Natural killer cell treated with Interleukin-12 subunit alpha and Interleukin-12 subunit beta and Interleukin-15 and Interleukin-18, amount 100 ng/mL, for 72 hours (primary cell): Measurements from ENCODE around the gene DLG2. TPM values are rescaled to one million over a fixed set of nuclear protein-coding genes. Genes with fewer than 3 reads are reported as not detected.

Experiments
- ATAC-seq, 2 donors: fragments of 150-1000 bp; cut with Tn5 transposase in 1 of 2; sonication (Bioruptor Pico), chemical (Tn5 transposase) in 1 of 2; 2 replicates each; pipeline ENCODE4 v1.10.0; 2021
- DNase-seq: peaks from one replicate; pipeline ENCODE4 v3.0.0; 2022; ENCODE audit warnings: low spot score
- H3K27ac Mint-ChIP-seq, 2 donors: 1 replicate in 1 of 2; 2 replicates in 1 of 2; pipeline ENCODE4 v1.8.0; 2022; ENCODE audit warnings: mixed read lengths in 2 of 2, mild to moderate bottlenecking in 1 of 2, moderate library complexity in 1 of 2
- H3K27me3 Mint-ChIP-seq, 2 donors: 1 replicate in 1 of 2; 2 replicates in 1 of 2; pipeline ENCODE4 v1.8.0; 2022; ENCODE audit warnings: mixed read lengths in 2 of 2
- H3K36me3 Mint-ChIP-seq: one replicate; pipeline ENCODE4 v1.8.0; 2022; ENCODE audit warnings: mixed read lengths
- H3K4me1 Mint-ChIP-seq, 2 donors: 1 replicate in 1 of 2; 2 replicates in 1 of 2; pipeline ENCODE4 v1.8.0; 2022; ENCODE audit warnings: low read depth in 2 of 2, mixed read lengths in 2 of 2, mild to moderate bottlenecking in 1 of 2
- H3K4me3 Mint-ChIP-seq: one replicate; pipeline ENCODE4 v1.8.0; 2022; ENCODE audit warnings: mixed read lengths
- H3K9me3 Mint-ChIP-seq: 2 replicates; pipeline ENCODE4 v1.8.0; 2022; ENCODE audit warnings: mixed read lengths
- total RNA-seq, 2 donors: library from RNA; stranded (reverse); gene quantifications; one replicate each; pipeline ENCODE4 v1.2.3, GENCODE V29; 2022

Gene DLG2
- total RNA-seq, 2 donors from 2014 or later = 1.1 to 1.7 TPM

DNA sequence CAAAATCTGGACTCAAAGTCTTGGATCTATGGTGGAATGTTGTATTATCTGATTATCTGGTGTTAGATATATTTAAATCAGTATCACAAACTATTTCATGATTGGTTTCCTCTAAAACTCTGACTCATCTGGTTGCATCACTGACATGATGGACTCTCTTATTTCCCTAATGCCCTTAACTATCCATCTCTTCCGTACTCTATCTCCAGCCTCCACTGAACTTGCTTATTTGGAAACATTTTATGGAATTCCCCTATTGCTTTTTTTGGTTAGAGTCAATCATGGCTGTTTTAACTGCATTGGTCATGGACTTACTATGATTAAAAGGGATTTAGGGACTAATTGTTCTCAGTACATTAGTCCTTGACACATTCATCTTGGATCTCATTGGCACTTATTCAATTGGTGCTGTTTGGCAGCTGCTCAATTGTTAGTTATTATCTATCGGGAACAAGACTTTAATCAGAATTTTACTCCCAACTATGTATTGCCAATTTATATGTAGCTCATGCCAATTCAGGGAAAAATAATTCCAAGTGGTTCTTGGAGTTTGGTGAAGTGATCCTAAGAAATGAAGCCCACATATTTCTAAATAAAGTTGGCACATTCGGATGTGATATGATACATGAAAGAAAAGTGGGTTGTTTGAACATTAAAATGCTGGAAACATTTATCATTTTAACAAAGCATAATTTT is 1399.0 kb downstream of the DLG2 start:
- Mint-ChIP-seq H3K4me3 (no peak overlapping the region), H3K36me3 (no peaks in the 10 kb centered on the region), H3K27ac (no peak overlapping the region), H3K27me3 (no peaks in the 10 kb centered on the region), H3K4me1 (no peaks in the 10 kb centered on the region), H3K9me3 (peaks cover 18% of the 10 kb centered on the region)
- DNase-seq (no peak), ATAC-seq (no peak)

DNA sequence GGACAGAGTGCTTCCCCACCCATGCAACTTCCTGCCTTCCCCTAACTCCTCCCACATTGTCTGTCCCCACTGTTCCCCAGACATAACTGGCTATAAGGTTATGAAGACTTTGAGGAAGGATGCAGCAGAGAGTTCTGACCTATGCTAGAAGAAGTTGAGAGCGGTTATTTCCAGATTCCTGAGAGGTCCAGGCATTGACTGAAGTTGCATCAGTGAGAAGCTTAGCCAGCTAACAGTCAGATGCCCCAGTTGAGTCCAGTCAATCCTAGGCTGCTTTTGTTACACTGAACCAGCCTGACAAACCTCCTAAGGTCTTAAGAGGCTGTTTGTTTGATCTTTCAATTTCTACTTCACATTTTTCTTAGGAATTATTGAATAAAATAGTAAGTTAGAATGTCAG is 1403.1 kb downstream of the DLG2 start:
- Mint-ChIP-seq H3K27me3 (no peaks in the 10 kb centered on the region), H3K36me3 (no peaks in the 10 kb centered on the region), H3K4me3 (no peak overlapping the region), H3K4me1 (no peaks in the 10 kb centered on the region), H3K27ac (no peak overlapping the region), H3K9me3 (peaks cover 16% of the 10 kb centered on the region)
- no peak for DNase-seq
- ATAC-seq = no peak

DNA sequence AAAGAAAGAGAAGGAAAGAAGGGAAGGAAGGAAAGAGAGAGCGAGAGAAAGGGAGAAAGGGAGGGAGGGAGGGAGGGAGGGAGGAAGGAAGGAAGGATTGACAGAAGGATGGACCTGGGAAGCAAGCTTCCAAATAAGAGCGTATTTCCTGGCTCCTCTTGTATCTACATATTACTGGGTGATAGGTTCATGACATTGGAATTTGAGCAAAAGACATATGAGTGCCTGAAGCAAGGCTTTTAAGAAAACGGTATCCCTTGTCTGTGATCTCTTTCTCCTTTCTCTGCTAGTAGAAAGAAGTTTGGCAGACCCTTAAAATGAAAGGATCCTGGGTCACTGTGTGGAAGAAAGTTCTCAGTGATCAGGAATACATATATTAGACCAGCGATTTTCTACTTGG is 1408.8 kb downstream of the DLG2 start:
- Mint-ChIP-seq H3K36me3 (no peaks in the 10 kb centered on the region), H3K9me3 (peaks cover 23% of the 10 kb centered on the region), H3K4me3 (no peak overlapping the region), H3K4me1 (no peaks in the 10 kb centered on the region), H3K27ac (no peak overlapping the region), H3K27me3 (no peaks in the 10 kb centered on the region)
- ATAC-seq = no peak
- no peak for DNase-seq

DNA sequence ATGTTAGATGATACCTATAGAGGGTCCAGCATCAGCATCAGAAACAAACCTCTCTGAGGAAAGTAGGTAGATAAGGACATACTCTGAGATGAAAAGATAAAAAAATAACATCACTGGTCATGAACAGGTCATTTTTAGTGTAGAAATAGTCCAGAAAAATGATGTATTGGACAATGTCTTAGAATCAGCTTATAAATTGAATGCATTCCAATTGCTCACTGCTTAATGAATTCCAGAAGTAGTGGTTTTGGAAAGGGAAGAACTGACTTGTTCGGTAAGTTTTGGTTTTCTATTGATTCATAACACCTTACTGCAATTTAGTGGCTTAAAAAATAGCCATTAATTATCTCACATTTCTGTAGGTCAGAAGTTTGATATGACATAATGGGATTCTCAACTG is 1411.5 kb downstream of the DLG2 start:
- no peaks in the 10 kb centered on the region for H3K27me3 Mint-ChIP-seq
- H3K4me1 Mint-ChIP-seq = no peaks in the 10 kb centered on the region
- H3K4me3 Mint-ChIP-seq = no peak overlapping the region
- H3K27ac Mint-ChIP-seq = no peak overlapping the region
- peaks cover 27% of the 10 kb centered on the region for H3K9me3 Mint-ChIP-seq
- H3K36me3 Mint-ChIP-seq = no peaks in the 10 kb centered on the region
- DNase-seq (no peak), ATAC-seq (no peak)

DNA sequence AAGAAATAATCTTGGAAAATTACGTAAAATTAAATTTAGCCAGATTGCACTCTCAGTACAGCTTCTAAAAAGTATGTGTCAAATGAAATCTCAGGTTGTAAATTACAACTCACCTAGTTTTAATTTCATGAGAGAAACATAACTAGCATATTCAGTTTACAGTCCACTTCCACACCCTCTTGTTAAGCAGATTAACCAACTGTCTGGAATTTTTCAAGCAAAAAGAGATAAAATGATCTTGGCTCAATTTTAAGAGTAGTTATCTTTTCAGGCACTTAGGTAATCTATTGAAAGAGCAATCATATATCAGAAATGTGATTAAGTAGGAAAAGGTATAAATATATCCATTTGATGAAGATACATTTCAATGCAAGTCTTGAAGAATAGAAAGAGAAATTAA is 1412.6 kb downstream of the DLG2 start:
- DNase-seq (no peak), ATAC-seq (no peak)
- Mint-ChIP-seq H3K27me3 (no peaks in the 10 kb centered on the region), H3K4me1 (no peaks in the 10 kb centered on the region), H3K27ac (no peak overlapping the region), H3K4me3 (no peak overlapping the region), H3K9me3 (peaks cover 20% of the 10 kb centered on the region), H3K36me3 (no peaks in the 10 kb centered on the region)

DNA sequence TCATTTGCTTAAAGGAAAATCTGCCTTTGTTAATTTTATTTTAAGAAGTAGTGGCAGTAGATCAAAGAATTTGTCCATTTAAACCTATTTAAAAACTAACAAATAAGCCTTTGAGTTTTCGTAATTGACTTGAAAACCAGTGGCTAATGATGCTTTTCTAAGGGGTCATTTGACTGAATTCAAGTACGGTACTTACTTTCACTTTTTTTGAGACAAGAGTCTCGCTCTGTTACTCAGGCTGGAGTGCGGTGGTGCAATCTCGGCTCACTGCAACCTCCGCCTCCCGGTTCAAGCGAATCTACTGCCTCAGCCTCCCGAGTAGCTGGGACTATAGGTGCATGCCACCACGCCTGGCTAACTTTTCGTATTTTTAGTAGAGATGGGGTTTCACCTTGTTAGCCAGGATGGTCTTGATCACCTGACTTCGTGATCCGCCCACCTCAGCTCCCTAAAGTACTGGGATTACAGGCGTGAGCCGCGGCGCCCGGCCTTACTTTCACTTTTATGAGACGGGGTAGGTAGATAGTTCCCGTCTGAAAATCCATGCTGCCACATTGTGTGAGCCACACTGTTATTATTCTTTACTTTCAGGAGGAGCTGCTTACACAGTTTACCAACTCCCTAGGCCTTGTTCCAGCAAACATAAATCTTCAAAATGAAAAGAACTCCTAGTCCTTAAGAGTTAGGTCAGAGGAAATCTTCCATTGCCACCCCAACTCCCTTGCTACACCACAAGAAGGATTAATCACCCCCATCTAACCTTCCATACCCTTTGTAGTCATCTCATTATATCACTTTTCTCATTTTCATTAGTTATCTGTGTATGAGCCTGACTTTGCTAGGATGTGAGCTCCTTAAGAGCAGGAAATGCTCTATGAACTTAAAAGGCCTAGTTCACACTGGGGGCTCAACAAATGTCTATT is 1414.4 kb downstream of the DLG2 start:
- Mint-ChIP-seq H3K27me3 (no peaks in the 10 kb centered on the region), H3K27ac (no peak overlapping the region), H3K4me3 (no peak overlapping the region), H3K4me1 (no peaks in the 10 kb centered on the region), H3K36me3 (no peaks in the 10 kb centered on the region), H3K9me3 (peaks cover 17% of the 10 kb centered on the region)
- ATAC-seq (no peak), DNase-seq (no peak)

DNA sequence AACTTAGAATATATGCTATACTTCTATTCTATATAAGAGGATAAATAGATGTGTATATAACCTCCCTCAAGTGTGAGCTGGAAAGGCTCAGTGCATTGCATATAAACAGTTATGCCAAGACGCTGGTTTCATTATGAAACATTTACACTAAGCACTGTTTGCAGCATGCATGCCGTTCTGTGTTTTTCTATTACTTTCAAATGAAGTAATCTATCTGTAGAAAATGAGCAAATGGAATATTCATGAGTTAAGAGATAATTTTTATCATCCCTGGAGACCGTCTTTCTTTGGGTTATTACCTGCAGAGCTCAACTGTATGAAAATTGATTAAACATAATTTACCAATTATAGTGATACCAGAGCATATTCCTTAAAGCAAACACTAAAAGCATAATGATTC is 1415.2 kb downstream of the DLG2 start:
- DNase-seq (no peak), ATAC-seq (no peak)
- no peaks in the 10 kb centered on the region for H3K36me3 Mint-ChIP-seq
- no peaks in the 10 kb centered on the region for H3K4me1 Mint-ChIP-seq
- H3K27ac Mint-ChIP-seq = no peak overlapping the region
- H3K4me3 Mint-ChIP-seq = no peak overlapping the region
- H3K9me3 Mint-ChIP-seq = peaks cover 12% of the 10 kb centered on the region
- no peaks in the 10 kb centered on the region for H3K27me3 Mint-ChIP-seq

DNA sequence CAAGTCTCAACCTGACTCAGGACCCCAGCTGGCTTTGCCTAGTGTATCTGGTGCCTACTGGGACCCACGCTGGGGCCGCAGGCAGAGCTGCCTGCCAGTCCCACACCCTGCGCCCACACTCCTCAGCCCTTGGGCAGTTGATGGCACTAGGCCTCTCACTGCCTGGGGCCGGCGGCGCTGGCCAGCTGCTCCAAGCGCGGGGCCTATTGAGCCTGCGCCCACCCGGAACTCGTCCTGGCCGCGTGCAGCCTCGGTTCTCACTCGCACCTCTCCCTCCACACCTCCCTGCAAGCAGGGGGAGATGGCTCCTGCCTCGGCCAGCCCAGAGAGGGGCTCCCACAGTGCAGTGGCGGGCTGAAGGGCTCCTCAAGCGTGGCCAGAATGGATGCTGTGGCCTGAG is 1432.4 kb downstream of the DLG2 start:
- no peak overlapping the region for H3K27ac Mint-ChIP-seq
- peaks cover 5% of the 10 kb centered on the region for H3K36me3 Mint-ChIP-seq
- H3K4me1 Mint-ChIP-seq = no peaks in the 10 kb centered on the region
- H3K9me3 Mint-ChIP-seq = peaks cover 20% of the 10 kb centered on the region
- no peaks in the 10 kb centered on the region for H3K27me3 Mint-ChIP-seq
- no peak overlapping the region for H3K4me3 Mint-ChIP-seq
- ATAC-seq (no peak), DNase-seq (no peak)

DNA sequence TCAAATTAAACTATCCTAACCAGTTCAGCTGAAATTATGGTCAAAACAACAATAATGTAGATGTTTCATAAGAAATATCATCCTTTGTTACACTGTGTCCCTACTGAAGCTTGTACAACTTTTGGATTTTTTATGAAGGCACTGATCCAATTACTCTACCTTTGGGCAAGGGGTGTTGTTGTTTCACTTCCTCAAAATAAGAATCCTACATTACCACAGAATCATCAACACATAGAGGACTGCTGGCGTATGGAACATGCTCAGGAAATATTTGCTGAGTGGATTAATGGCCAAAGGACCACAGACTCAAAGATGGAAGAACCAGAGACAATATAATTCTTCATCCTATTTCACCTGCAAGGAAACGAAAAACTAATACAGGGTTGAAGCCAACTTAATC is 1433.4 kb downstream of the DLG2 start:
- Mint-ChIP-seq H3K27ac (no peak overlapping the region), H3K36me3 (peaks cover 5% of the 10 kb centered on the region), H3K4me1 (no peaks in the 10 kb centered on the region), H3K27me3 (no peaks in the 10 kb centered on the region), H3K9me3 (peaks cover 24% of the 10 kb centered on the region), H3K4me3 (no peak overlapping the region)
- DNase-seq (no peak), ATAC-seq (no peak)

DNA sequence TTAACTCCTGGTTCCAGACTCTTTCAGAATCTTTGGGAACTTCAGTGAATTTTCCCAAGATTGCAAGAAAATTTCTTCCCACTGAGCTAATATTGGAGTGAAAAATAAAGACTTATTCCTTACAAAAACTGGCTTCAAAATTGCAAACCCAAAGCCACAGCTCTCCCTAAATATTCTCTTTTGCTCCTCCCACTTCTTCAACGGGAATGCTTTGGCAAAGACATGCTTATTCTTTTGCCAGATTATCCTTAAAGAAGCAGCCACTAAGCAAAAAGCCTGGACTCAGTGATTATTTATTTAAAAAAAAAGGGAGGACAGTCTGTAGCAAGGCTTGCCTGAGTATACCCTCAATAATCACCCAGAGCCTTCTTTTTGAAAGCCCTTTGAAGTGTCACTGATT is 1438.6 kb downstream of the DLG2 start:
- no peaks in the 10 kb centered on the region for H3K36me3 Mint-ChIP-seq
- no peak overlapping the region for H3K27ac Mint-ChIP-seq
- DNase-seq (no peak), ATAC-seq (no peak)
- H3K27me3 Mint-ChIP-seq = no peaks in the 10 kb centered on the region
- H3K4me1 Mint-ChIP-seq = no peaks in the 10 kb centered on the region
- H3K9me3 Mint-ChIP-seq = peaks cover 16% of the 10 kb centered on the region
- H3K4me3 Mint-ChIP-seq = no peak overlapping the region

DNA sequence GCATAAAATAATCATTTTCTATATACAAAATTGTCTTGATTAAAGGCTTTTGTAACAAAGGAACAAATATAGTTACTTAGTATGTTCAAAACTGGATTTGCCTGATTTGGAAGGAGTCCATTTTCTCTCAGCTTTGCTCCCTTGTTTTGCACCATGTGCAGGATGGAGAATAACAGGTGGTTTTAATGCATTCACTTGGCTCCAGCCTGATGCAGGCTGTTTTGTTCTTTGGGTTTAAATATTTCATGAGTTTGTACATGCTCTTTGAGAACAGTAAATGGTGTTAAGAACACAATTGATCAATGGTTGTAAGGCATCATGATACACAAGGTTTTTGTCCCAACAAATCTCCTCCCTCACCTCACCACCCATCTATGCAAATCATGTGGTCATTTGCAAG is 1454.1 kb downstream of the DLG2 start:
- no peak overlapping the region for H3K4me3 Mint-ChIP-seq

DNA sequence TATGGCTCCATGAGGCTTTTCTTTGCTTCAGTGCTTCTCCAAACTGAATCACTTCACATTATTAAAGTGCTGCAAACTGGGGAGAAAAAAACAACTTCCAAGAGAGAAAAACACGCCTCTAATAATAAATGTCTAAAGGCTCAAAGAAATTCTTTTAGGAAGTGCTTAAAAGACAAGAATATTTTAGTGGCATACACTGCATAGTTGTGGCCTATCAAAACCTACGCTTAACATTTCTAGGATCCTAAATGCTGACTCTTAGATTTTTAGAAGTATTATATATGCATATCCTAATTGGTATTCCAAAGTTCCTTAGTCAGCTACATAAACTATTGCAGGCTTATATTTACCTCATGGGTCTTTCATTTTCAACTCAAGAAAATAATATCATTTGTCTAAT is 1462.0 kb downstream of the DLG2 start:
- DNase-seq (no peak), ATAC-seq (no peak)
- Mint-ChIP-seq H3K27ac (no peak overlapping the region), H3K4me3 (no peak overlapping the region), H3K4me1 (no peaks in the 10 kb centered on the region), H3K36me3 (peaks cover 8% of the 10 kb centered on the region), H3K9me3 (peaks cover 12% of the 10 kb centered on the region), H3K27me3 (no peaks in the 10 kb centered on the region)

More for the DNA sequence above, 1454.1 kb downstream of the DLG2 start:
- Mint-ChIP-seq H3K9me3 (peaks cover 9% of the 10 kb centered on the region), H3K27me3 (no peaks in the 10 kb centered on the region), H3K36me3 (no peaks in the 10 kb centered on the region), H3K4me1 (no peaks in the 10 kb centered on the region), H3K27ac (no peak overlapping the region)
- DNase-seq (no peak), ATAC-seq (no peak)

DNA sequence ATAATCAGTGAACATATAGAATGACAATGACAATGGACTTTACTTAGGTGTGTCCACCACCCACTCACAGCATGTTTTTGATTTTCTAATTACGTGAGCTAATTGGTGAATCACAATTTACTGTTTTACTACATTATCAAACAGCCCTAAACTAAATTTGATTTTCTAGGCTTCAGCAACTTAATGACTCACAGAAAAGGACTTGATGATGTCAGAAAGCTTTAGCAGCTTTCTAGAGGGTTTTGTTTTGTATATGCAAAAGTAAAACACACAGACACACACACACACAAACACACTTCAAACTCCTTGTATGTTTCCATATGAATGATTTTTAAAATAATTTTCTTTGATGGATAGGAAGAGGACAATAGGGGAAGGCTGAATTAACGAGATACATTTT is 1462.4 kb downstream of the DLG2 start:
- Mint-ChIP-seq H3K36me3 (peaks cover 12% of the 10 kb centered on the region), H3K9me3 (peaks cover 16% of the 10 kb centered on the region), H3K4me3 (no peak overlapping the region), H3K27me3 (no peaks in the 10 kb centered on the region), H3K4me1 (no peaks in the 10 kb centered on the region), H3K27ac (no peak overlapping the region)
- ATAC-seq (no peak), DNase-seq (no peak)

DNA sequence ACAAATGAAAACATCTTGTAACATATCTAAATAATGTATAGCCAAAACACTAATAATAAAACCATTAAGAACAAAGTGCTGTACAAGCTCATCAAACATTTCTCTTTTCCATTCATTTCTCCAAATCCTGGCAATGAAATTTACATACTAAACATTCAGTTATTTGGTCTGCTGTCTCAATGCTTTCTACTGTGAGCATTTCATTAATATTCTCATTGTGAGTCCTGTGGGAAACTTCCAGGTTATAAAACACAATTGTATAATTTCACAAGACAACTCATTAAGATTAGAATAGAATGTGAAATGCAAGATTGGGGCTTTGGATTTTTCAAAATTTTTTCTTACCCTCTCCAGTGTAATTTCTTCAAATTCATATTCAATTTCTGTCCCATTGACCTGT is 1464.0 kb downstream of the DLG2 start:
- DNase-seq (no peak), ATAC-seq (no peak)
- Mint-ChIP-seq H3K27ac (no peak overlapping the region), H3K36me3 (peaks cover 12% of the 10 kb centered on the region), H3K9me3 (peaks cover 20% of the 10 kb centered on the region), H3K27me3 (no peaks in the 10 kb centered on the region), H3K4me3 (no peak overlapping the region), H3K4me1 (no peaks in the 10 kb centered on the region)
